ENCODE data around the gene C1orf122. TPM values are rescaled to one million over a fixed set of nuclear protein-coding genes. Genes with fewer than 3 reads are reported as not detected.

Gene C1orf122
- total and polyA plus RNA-seq, 2 of the 8 experiments (the other 6 are each of a cell fraction or from before 2014, with no cell fraction given), result 32.1 to 36.9 TPM

GRCh38 chr1:37764888-37765441 is 42.6 kb upstream of the C1orf122 start, which contains the start of gene EPHA10:
Gene EPHA10, minus strand, starts transcription at chr1:37765120. Its CDS starts 54 bp downstream, at chr1:37765066.
- POLR2A ChIA-PET (ENCODE audit: partially characterized antibody), result interaction anchor here (0.7 to 4.5 kb wide), 7 partner anchors 11 to 74 kb away, joined by 3 to 23 read pairs (median 5); partner anchors contain the start of genes C1orf122 and YRDC
- 0 out of 2 replicates have a peak, but pooled peaks have one; percentile 35 for TF ChIP-seq CHD2 (IDR thresholded peaks at IDR 0.05; ENCODE audit: low read length)

More at GRCh38 chr1:37764888-37765441, 42.6 kb upstream of the C1orf122 start, which contains the start of gene EPHA10:
- Histone ChIP-seq H2BK15ac (ENCODE audit: low read length) (no peak within 1 kb of the TSS), H3K4ac (replicated peaks; ENCODE audit: insufficient read length, low read depth, low read length) (no peak within 1 kb of the TSS), H2AK5ac (ENCODE audit: low read depth, low read length) (no peak within 1 kb of the TSS), H2BK5ac (ENCODE audit: low read depth, low read length) (peak within 1 kb of the TSS; percentile 44; the same call in 1 of the 2 replicates), H3K9ac (replicated peaks in 1 of 4; ENCODE audit: extremely low read depth in 1 of 4, low read depth in 3 of 4, low read length in 3 of 4) (no peak within 1 kb of the TSS), H2BK12ac (ENCODE audit: low read depth, low read length) (0 out of 2 replicates have a peak within 1 kb of the TSS, but pooled peaks have one; percentile 9), H4K20me1 (replicated peaks in 1 of 2; ENCODE audit: control insufficient read depth in 1 of 2, insufficient read depth in 2 of 2, low read length in 2 of 2) (peaks cover 0 to 13% of the 10 kb centered on the region in 2 experiments), H3K9me3 (ENCODE audit: insufficient read depth in 2 of 2, low read depth in 1 of 2, low read length in 1 of 2) (no peaks in the 10 kb centered on the region), H3K4me1 (replicated peaks in 1 of 4; ENCODE audit: control insufficient read depth in 3 of 4, insufficient read depth in 4 of 4, low read length in 3 of 4) (peaks cover 6 to 13% (median 10%) of the 10 kb centered on the region in 4 experiments; a peak in 6 of 7 replicates), H4K91ac (replicated peaks; ENCODE audit: insufficient read length, low read length) (no peak within 1 kb of the TSS), H2BK20ac (ENCODE audit: low read length) (no peak within 1 kb of the TSS), H3K27ac (ENCODE audit: low read depth, low read length) (no peak within 1 kb of the TSS), H3K79me1 (ENCODE audit: low read depth, low read length) (no peaks in the 10 kb centered on the region), H3K27me3 (replicated peaks in 1 of 4; ENCODE audit: control insufficient read depth in 3 of 4, extremely low read depth in 1 of 4, insufficient read depth in 3 of 4, low read length in 3 of 4) (peaks cover 15 to 71% (median 59%) of the 10 kb centered on the region in 4 experiments), H4K5ac (ENCODE audit: insufficient read length, low read depth, low read length) (no peak within 1 kb of the TSS), H3K14ac (ENCODE audit: insufficient read length) (no peak within 1 kb of the TSS), H3K23ac (ENCODE audit: insufficient read length) (no peak within 1 kb of the TSS), H3K18ac (ENCODE audit: extremely low read depth, low read length) (peak within 1 kb of the TSS; percentile 60; the same call in 1 of the 2 replicates), H4K8ac (ENCODE audit: extremely low read depth, insufficient read depth, low read length) (no peak within 1 kb of the TSS; the same call in 1 of the 2 replicates), H3K23me2 (ENCODE audit: low read depth, low read length) (peaks cover 15% of the 10 kb centered on the region; the same call in 1 of the 2 replicates), H3K4me2 (ENCODE audit: insufficient read depth in 1 of 2, low read depth in 2 of 2, low read length in 2 of 2) (peak within 1 kb of the TSS; percentile 80 to 87), H3K56ac (replicated peaks; ENCODE audit: insufficient read length, low read depth, low read length) (no peak within 1 kb of the TSS), H3K4me3 (ENCODE audit: extremely low read depth in 1 of 4, insufficient read depth in 2 of 4, low read depth in 3 of 4, low read length in 4 of 4) (peak within 1 kb of the TSS; percentile 20 to 57 (median 44); a peak in 7 of 8 replicates), H3K79me2 (ENCODE audit: control insufficient read depth in 1 of 2, insufficient read depth in 2 of 2, low read length in 2 of 2) (no peaks in the 10 kb centered on the region), H2AFZ (ENCODE audit: low read length) (peak within 1 kb of the TSS; percentile 91; the same call in 1 of the 2 replicates), H3K36me3 (ENCODE audit: control insufficient read depth in 2 of 4, insufficient read depth in 4 of 4, low read length in 3 of 4) (no peaks in the 10 kb centered on the region), H2BK120ac (replicated peaks; ENCODE audit: low read depth, low read length) (no peak within 1 kb of the TSS)
- WGBS, 2 experiments (ENCODE audit: extremely low coverage in 1 of 2, insufficient coverage in 1 of 2, insufficient read length in 1 of 2, insufficient replicate concordance in 2 of 2, low coverage in 1 of 2, low lambda C conversion rate in 2 of 2, missing lambda C conversion rate in 1 of 2), result 9% methylated on average over 33 of the region's 33 CpGs; no CpG with 5 or more reads in 1 of the 2 experiments
- DNase-seq (ENCODE audit: low read depth in 1 of 2, low spot score in 2 of 2), result peak; percentile 61 to 90
- CTCF ChIA-PET (ENCODE audit: partially characterized antibody), result interaction anchor here (0.6 to 2.9 kb wide), 14 partner anchors 10 to 169 kb away, joined by 3 to 12 read pairs (median 4); partner anchors contain the start of gene GNL2
- FAIRE-seq, result no peak
